A673 (cell line): ENCODE results near the gene ATXN7L2.

Experiments used
- CTCF ChIP-seq: fragments of 300-800, 200-600 bp; sonication (generic); conservative IDR thresholded peaks from 2 replicates; pipeline ENCODE4 v1.5.1; 2017; ENCODE audit warnings: low read depth, mild to moderate bottlenecking, antibody characterized with exemption, low read length, moderate library complexity, mixed read lengths
- EZH2 ChIP-seq: fragments of 200-600 bp; sonication (generic); IDR thresholded peaks from 2 replicates; pipeline ENCODE4 v1.6.1; 2017; ENCODE audit warnings: borderline replicate concordance, low read depth, mild to moderate bottlenecking, mixed read lengths, antibody characterized with exemption, low read length; ENCODE audit not compliant: poor library complexity, severe bottlenecking

GRCh38 chr1:109514846-109515245 lies 31.1 kb downstream of the ATXN7L2 start:
- TF ChIP-seq CTCF (no peak), EZH2 (no peak)
